Measurements from ENCODE around the gene CFAP100. TPM values are rescaled to one million over a fixed set of nuclear protein-coding genes. Genes with fewer than 3 reads are reported as not detected.

The CFAP100 gene
- total and polyA plus RNA-seq, 2 experiments from 2014 or later, result not detected

DNA sequence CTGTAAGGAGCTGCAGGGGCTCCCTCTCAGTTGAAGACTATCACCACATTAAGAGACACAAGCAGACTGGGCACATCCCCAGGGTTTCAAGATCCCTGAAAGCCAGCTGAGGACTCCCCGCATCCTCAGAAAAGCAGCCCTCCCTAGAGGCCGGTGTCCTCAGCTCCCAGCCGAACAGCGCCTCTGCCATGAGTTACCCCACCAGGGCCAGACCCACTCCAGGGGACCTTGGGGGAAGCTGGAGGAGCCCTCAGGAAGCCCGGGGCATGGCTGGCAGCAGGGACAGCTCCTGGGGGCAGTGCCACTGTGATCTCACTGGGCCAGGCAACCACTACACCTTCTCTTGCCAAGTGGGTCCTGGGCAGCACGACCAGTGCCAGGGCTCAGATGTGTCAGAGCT, 45.6 kb upstream of the CFAP100 start:
- no peak for TF ChIP-seq EZH2phosphoT487 (IDR thresholded peaks at IDR 0.05; ENCODE audit: low read depth, severe bottlenecking, unreplicated experiment)
- H3K4me1 ChIP-seq (ENCODE audit: insufficient read depth), result no peaks in the 10 kb centered on the region
- WGBS (ENCODE audit: low lambda C conversion rate, missing lambda C conversion rate), result 98% methylated on average over 6 of the region's 6 CpGs
- H3K36me3 ChIP-seq (replicated peaks; ENCODE audit: insufficient read depth, low read depth), result no peaks in the 10 kb centered on the region
- H3K9me2 ChIP-seq (replicated peaks; ENCODE audit: insufficient read depth), result no peaks in the 10 kb centered on the region
- no peak for DNase-seq (ENCODE audit: low spot score)
- H3K27ac ChIP-seq, result no peak overlapping the region
- H3K4me2 ChIP-seq, result no peak overlapping the region
- H4K20me1 ChIP-seq (ENCODE audit: insufficient read depth, poor library complexity, severe bottlenecking), result peaks cover 3% of the 10 kb centered on the region
- no peaks in the 10 kb centered on the region for H3K27me3 ChIP-seq
- H3K79me2 ChIP-seq, result no peaks in the 10 kb centered on the region
- no peak overlapping the region for H2AFZ ChIP-seq
- H3K9me3 ChIP-seq (ENCODE audit: low read depth), result no peaks in the 10 kb centered on the region
- H3K4me3 ChIP-seq, result no peak overlapping the region

GRCh38 chr3:126349611-126350501, 44.9 kb upstream of the CFAP100 start:
- Histone ChIP-seq H3K4me2 (no peak overlapping the region), H3K36me3 (replicated peaks; ENCODE audit: insufficient read depth, low read depth) (no peaks in the 10 kb centered on the region), H3K4me3 (no peak overlapping the region), H3K79me2 (peaks cover 3% of the 10 kb centered on the region), H3K9me3 (ENCODE audit: low read depth) (no peaks in the 10 kb centered on the region), H3K27me3 (no peaks in the 10 kb centered on the region), H3K9me2 (replicated peaks; ENCODE audit: insufficient read depth) (no peaks in the 10 kb centered on the region), H2AFZ (no peak overlapping the region), H3K27ac (no peak overlapping the region), H3K4me1 (ENCODE audit: insufficient read depth) (peaks cover under 1% of the 10 kb centered on the region), H4K20me1 (ENCODE audit: insufficient read depth, poor library complexity, severe bottlenecking) (peaks cover 3% of the 10 kb centered on the region)
- no peak for DNase-seq (ENCODE audit: low spot score)
- TF ChIP-seq CTCF (IDR thresholded peaks at IDR 0.05; ENCODE audit: poor library complexity) (no peak), EZH2phosphoT487 (IDR thresholded peaks at IDR 0.05; ENCODE audit: low read depth, severe bottlenecking, unreplicated experiment) (no peak), EZH2 (IDR thresholded peaks at IDR 0.05; ENCODE audit: borderline replicate concordance) (no peak)
- 86% methylated on average over 15 of the region's 15 CpGs for WGBS (ENCODE audit: low lambda C conversion rate, missing lambda C conversion rate)

GRCh38 chr3:126350502-126351085, 44.1 kb upstream of the CFAP100 start:
- Histone ChIP-seq H3K36me3 (replicated peaks; ENCODE audit: insufficient read depth, low read depth) (no peaks in the 10 kb centered on the region), H3K9me2 (replicated peaks; ENCODE audit: insufficient read depth) (no peaks in the 10 kb centered on the region), H3K9me3 (ENCODE audit: low read depth) (no peaks in the 10 kb centered on the region), H3K27ac (no peak overlapping the region), H3K4me1 (ENCODE audit: insufficient read depth) (peaks cover 8% of the 10 kb centered on the region), H3K4me2 (no peak overlapping the region), H3K4me3 (no peak overlapping the region), H3K79me2 (peaks cover 3% of the 10 kb centered on the region), H4K20me1 (ENCODE audit: insufficient read depth, poor library complexity, severe bottlenecking) (peaks cover 3% of the 10 kb centered on the region), H2AFZ (no peak overlapping the region), H3K27me3 (no peaks in the 10 kb centered on the region)
- WGBS (ENCODE audit: low lambda C conversion rate, missing lambda C conversion rate), result 91% methylated on average over 9 of the region's 9 CpGs
- no peak for TF ChIP-seq CTCF (IDR thresholded peaks at IDR 0.05; ENCODE audit: poor library complexity)
- no peak for TF ChIP-seq EZH2phosphoT487 (IDR thresholded peaks at IDR 0.05; ENCODE audit: low read depth, severe bottlenecking, unreplicated experiment)
- TF ChIP-seq EZH2 (IDR thresholded peaks at IDR 0.05; ENCODE audit: borderline replicate concordance), result no peak
- DNase-seq (ENCODE audit: low spot score), result no peak

Data from hepatocyte (in vitro differentiated cells).